GM18868 (cell line): ENCODE results near the gene WDR81.
A peak's percentile ranks its signal among the peaks of the same experiment; 100 is the strongest.
"Not testable (repeated sequence)": the region's sequence is repeated elsewhere in the genome, so short reads cannot be mapped to it uniquely, and the experiment has no call there.

Experiments
- ATAC-seq: cut with Tn5 transposase; IDR thresholded peaks from one replicate; pipeline ENCODE4 v1.9.1; 2021; ENCODE audit warnings: mild to moderate bottlenecking, moderate library complexity; ENCODE audit not compliant: unreplicated experiment

Gene WDR81

DNA sequence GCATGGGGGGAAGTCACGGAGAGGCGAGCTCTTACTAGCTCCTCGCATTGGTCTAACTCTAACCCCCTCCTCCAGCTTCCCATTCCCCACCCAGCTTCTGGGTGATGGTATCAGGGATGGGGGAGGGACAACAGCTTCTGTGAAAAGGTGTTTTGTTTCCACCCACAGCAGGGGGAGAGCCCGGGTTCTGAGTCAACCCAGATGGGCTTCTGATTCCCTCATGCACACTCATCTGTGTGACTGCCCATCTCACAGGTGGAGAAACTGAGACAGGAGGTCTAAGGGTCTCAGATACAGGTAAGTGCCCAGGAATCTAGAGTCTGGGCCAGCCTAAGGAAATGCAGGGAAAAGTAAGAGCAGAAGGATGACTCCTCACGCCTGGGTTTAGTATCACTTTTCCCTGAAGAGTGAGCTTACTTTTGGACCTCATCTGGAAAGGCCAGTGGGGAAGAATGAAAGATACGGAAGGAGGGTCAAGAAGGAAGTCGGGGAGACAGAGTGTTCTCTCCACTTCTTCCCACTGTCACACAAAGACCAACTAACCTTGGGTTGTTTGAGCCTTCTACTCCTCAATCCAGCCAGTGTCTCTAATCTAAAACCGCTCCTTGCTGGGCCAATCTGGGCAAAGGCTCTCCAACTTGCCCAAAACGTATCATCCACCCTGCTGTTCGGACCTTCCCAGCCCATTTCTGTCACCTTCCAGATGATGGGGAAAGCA lies 11.2 kb upstream of the WDR81 start:
- ATAC-seq, result no peak

DNA sequence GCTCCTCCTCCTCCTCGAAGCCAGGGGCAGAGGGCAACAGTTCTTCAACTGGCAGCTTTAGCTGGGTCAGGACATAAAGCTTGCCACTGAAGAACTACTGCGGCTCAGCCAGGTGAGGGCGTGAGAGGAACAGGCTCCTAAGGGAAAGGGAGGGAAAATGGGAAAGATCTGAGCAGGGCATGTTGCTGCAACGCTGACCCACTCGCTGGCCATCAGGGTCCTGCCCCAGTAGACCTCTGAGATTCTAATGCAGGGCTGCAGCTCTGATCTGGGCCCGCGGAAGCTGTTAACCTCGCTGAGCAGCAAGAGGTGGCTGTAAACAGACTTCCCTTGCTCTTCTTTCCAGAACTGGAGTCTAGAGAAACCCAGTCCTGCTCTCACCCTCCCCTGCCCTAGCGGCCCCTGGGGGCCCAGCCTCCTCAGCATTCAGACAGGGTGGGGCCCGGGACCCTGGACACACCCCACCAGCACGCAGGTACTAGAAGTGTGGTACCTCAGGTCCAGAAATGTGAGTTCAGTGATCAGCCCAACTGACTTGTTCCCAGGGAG lies 10.6 kb upstream of the WDR81 start:
- ATAC-seq, result no peak

- ATAC-seq, result no peak
Observed at GRCh38 chr17:1714427-1714979, 10.0 kb upstream of the WDR81 start.

GRCh38 chr17:1714980-1715802 lies 9.3 kb upstream of the WDR81 start:
- ATAC-seq, result no peak

DNA sequence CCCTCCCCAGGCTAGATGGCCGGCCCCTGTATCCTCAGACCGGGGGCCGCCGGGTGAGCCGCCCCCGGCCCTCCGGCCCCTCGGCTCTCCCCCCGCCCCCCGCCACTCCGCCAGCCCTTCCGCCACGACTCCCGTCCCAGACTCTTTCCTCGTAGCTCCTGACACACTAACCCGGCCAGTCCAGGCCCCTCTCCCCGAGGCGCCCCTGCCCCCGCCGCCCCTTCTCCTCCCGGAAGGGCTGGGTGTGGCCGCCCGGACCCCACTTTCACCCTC lies 8.8 kb upstream of the WDR81 start:
- ATAC-seq, result no peak

DNA sequence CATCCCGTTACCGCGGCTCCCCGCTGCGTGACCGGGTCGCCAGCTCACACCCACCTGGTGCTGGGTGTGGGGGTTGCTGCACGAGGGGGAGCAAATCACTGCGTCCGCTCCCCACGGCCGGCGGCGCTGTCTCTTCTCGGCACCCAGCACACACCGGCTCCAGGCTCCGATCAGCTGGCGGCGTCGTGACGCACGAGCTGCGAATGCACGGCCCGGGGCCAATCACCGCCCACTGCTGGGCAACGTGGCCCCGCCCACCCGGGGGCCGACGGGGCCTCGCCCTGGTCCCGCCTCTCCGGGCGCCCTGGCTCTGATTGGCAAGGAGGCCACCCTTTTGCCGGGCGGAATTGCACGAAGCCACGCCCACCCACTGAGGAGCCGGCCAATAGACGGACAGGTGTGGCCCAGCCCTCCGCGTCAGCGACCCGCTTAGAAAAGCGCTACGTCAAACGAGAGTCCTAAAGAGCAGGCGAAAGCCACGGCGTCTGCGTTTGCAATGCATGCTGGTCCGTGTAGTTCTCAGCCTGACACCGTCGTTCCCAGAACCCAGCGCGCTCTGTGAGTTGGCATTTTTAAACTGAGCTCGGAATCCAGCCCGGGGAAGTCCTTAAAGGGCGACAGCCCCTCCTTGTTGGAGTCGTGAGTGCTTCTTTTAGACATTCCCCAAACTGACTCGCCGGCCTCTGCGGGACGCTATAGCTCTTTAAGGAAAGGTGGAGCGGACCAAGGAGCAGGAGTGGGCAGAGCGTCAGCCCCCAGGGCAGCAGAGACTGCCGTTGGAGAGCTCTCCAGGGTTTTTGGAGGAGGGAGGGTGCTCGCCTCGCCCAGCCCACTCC lies 8.2 kb upstream of the WDR81 start:
- ATAC-seq, result peak; percentile 78

- peak; percentile 36 for ATAC-seq
Observed at GRCh38 chr17:1716912-1717695, 7.4 kb upstream of the WDR81 start.

- ATAC-seq, result no peak
Observed at GRCh38 chr17:1718362-1719165, 5.9 kb upstream of the WDR81 start.

DNA sequence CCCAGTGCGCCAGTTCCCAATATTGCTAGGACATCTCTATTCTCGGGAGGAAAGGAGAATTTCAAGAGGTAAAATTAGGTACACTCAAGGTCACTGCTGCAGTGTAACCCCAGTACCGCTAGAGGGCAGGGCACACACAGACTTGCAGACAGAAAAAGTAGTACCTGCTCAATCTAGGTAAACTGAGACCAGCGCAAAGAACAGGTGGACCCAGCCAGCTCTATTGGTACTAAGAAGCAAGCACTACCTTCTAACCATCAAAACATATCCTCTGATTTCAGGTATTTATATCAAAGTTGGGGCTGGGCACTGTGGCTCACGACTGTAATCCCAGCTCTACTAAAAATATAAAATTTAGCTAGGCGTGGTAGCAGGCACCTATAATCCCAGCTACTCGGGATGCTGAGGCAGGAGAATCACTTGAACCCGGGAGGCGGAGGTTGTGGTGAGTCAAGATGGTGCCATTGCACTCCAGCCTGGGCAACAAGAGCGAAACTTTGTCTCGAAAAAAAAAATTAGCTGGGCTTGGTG lies 3.6 kb upstream of the WDR81 start:
- ATAC-seq, result no peak

- not testable (repeated sequence) for ATAC-seq
Observed at GRCh38 chr17:1722022-1722421, 2.5 kb upstream of the WDR81 start.

- ATAC-seq, result peak; percentile 27
Observed at GRCh38 chr17:1724869-1725641, 551 bp downstream of the WDR81 start.

GRCh38 chr17:1725642-1726511 lies 1.4 kb downstream of the WDR81 start:
- ATAC-seq, result no peak

- no peak for ATAC-seq
Observed at GRCh38 chr17:1726626-1727257, 2.2 kb downstream of the WDR81 start.

DNA sequence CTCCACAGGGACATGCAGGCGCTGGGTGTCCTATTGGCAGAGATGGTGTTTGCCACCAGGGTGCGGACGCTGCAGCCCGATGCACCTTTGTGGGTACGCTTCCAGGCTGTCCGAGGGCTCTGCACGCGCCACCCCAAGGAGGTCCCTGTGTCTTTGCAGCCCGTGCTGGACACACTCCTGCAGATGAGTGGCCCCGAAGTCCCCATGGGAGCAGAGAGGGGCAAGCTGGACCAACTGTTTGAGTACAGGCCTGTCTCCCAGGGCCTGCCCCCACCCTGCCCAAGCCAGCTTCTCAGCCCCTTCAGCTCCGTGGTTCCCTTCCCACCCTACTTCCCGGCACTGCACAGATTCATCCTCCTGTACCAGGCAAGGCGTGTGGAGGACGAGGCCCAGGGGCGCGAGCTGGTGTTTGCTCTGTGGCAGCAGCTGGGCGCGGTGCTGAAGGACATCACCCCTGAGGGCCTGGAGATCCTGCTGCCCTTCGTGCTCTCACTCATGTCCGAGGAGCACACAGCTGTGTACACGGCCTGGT lies 2.8 kb downstream of the WDR81 start:
- no peak for ATAC-seq

DNA sequence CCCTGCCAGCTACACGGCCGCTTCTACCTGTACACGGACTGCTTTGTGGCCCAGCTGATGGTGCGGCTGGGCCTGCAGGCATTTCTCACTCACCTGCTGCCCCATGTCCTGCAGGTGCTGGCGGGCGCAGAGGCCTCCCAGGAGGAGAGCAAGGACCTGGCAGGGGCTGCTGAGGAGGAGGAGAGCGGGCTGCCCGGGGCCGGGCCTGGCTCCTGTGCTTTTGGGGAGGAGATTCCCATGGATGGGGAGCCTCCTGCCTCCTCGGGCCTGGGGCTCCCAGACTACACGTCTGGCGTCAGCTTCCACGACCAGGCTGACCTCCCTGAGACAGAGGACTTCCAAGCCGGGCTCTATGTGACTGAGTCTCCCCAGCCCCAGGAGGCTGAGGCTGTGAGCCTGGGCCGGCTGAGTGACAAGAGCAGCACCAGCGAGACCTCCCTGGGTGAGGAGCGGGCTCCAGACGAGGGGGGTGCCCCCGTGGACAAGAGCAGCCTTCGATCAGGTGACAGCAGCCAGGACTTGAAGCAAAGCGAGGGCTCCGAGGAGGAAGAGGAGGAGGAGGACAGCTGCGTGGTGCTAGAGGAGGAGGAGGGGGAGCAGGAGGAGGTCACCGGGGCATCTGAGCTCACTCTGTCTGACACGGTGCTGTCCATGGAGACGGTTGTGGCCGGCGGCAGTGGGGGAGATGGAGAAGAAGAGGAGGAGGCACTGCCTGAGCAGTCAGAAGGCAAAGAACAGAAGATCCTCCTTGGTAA lies 3.5 kb downstream of the WDR81 start:
- no peak for ATAC-seq

GRCh38 chr17:1729966-1730325 lies 5.4 kb downstream of the WDR81 start:
- no peak for ATAC-seq
